HT-29 (cell line): ENCODE measurements around the gene CBR1. TPM values are rescaled to one million over a fixed set of nuclear protein-coding genes. Genes with fewer than 3 reads are reported as not detected.

Source experiments
- DNase-seq: peaks from one replicate; pipeline ENCODE4 v3.0.0-alpha.2; 2015; ENCODE audit warnings: low spot score
- small RNA-seq: library from RNA; depleted of rRNA; stranded (forward); fragments of <200 nt; gene quantifications from one replicate; pipeline ENCODE3, GENCODE V24; 2014
- total RNA-seq: library from RNA; depleted of rRNA; stranded (reverse); fragments of >200 nt; shearing (Covaris generic); gene quantifications from 2 replicates; pipeline ENCODE4 v1.2.3, GENCODE V29; 2014; rRNA removed

CBR1 gene
- total RNA-seq, 1 experiment from 2014 or later = 224 TPM

GRCh38 chr21:36115138-36115730, 45.4 kb downstream of the CBR1 start:
- no peak for DNase-seq

GRCh38 chr21:36117286-36117741, 47.5 kb downstream of the CBR1 start:
- DNase-seq = no peak

GRCh38 chr21:36120304-36120888, 50.6 kb downstream of the CBR1 start:
- DNase-seq = no peak

Small RNAs within 50 kb of the gene (small RNA-seq; reads per million reads assigned to genes)
- gene RNU6-992P = not detected

Other genes starting within 250 kb of the CBR1 start
- 4.4 and 7.3 TPM in 2 replicates for gene SETD4, start 9.5 kb upstream of the CBR1 start, total RNA-seq
- gene CBR3, start 65.1 kb downstream of the CBR1 start, total RNA-seq = 0.16 TPM in 1 of 2 replicates, not detected in the other
- gene DOP1B, start 86.8 kb downstream of the CBR1 start, total RNA-seq = 3.5 and 4.3 TPM in 2 replicates